H9 (cell line): ENCODE measurements around the gene THRB. TPM values are rescaled to one million over a fixed set of nuclear protein-coding genes. Genes with fewer than 3 reads are reported as not detected.

Source experiments
- DNase-seq: peaks from one replicate; pipeline ENCODE4 v3.0.0-alpha.2; 2017
- H2AFZ ChIP-seq: one replicate; pipeline ENCODE4 v1.6.1; 2013; ENCODE audit warnings: mild to moderate bottlenecking, low read length, control low read depth, moderate library complexity
- H2AK5ac ChIP-seq: 2 replicates; pipeline ENCODE4 v1.6.1; 2013; ENCODE audit warnings: low read length, control low read depth, mixed read lengths; ENCODE audit not compliant: insufficient read length
- H2BK120ac ChIP-seq: one replicate; pipeline ENCODE4 v1.6.1; 2013; ENCODE audit warnings: low read depth, mild to moderate bottlenecking, low read length, control low read depth, inconsistent platforms; ENCODE audit not compliant: poor library complexity, severe bottlenecking
- H2BK12ac ChIP-seq: 2 replicates; pipeline ENCODE4 v1.6.1; 2013; ENCODE audit warnings: low read length, control low read depth, mixed read lengths, low read depth; ENCODE audit not compliant: insufficient read length
- H2BK15ac ChIP-seq: 2 replicates; pipeline ENCODE4 v1.6.1; 2013; ENCODE audit warnings: low read depth, low read length, control low read depth
- H2BK20ac ChIP-seq: one replicate; pipeline ENCODE4 v1.6.1; 2013; ENCODE audit warnings: low read depth, mild to moderate bottlenecking, low read length, control low read depth, inconsistent platforms; ENCODE audit not compliant: poor library complexity, severe bottlenecking
- H2BK5ac ChIP-seq: 2 replicates; pipeline ENCODE4 v1.6.1; 2013; ENCODE audit warnings: low read length, control low read depth, mixed read lengths; ENCODE audit not compliant: insufficient read length
- H3K14ac ChIP-seq: 2 replicates; pipeline ENCODE4 v1.6.1; 2013; ENCODE audit warnings: low read length, control low read depth; ENCODE audit not compliant: insufficient read depth
- H3K18ac ChIP-seq: 2 replicates; pipeline ENCODE4 v1.6.1; 2013; ENCODE audit warnings: low read depth, mild to moderate bottlenecking, mixed read lengths, low read length, control low read depth; ENCODE audit not compliant: insufficient read length
- H3K23ac ChIP-seq: 2 replicates; pipeline ENCODE4 v1.6.1; 2013; ENCODE audit warnings: low read length, control low read depth, mixed read lengths, low read depth; ENCODE audit not compliant: insufficient read length
- H3K23me2 ChIP-seq: 2 replicates; pipeline ENCODE4 v1.6.1; 2013; ENCODE audit warnings: low read depth, mild to moderate bottlenecking, mixed read lengths, low read length, control low read depth; ENCODE audit not compliant: insufficient read length, poor library complexity, severe bottlenecking
- H3K27ac ChIP-seq: 2 replicates; pipeline ENCODE4 v1.5.1; 2013; ENCODE audit warnings: low read length, control low read depth, mixed read lengths, low read depth; ENCODE audit not compliant: insufficient read length
- H3K27me3 ChIP-seq: 2 replicates; pipeline ENCODE4 v1.6.1; 2013; ENCODE audit warnings: low read length, control low read depth, inconsistent platforms; ENCODE audit not compliant: insufficient read depth
- H3K4ac ChIP-seq: 2 replicates; pipeline ENCODE4 v1.6.1; 2013; ENCODE audit warnings: low read depth, mild to moderate bottlenecking, control low read depth, inconsistent platforms, low read length, moderate library complexity
- H3K4me1 ChIP-seq: 2 replicates; pipeline ENCODE4 v1.6.1; 2013; ENCODE audit warnings: low read length, control low read depth, inconsistent platforms; ENCODE audit not compliant: insufficient read depth
- H3K4me2 ChIP-seq: 2 replicates; pipeline ENCODE4 v1.6.1; 2013; ENCODE audit warnings: low read length, control low read depth, mixed read lengths; ENCODE audit not compliant: insufficient read length, insufficient read depth
- H3K56ac ChIP-seq: 2 replicates; pipeline ENCODE4 v1.6.1; 2013; ENCODE audit warnings: low read depth, mild to moderate bottlenecking, mixed read lengths, low read length, control low read depth; ENCODE audit not compliant: insufficient read length
- H3K79me1 ChIP-seq: 2 replicates; pipeline ENCODE4 v1.6.1; 2013; ENCODE audit warnings: low read depth, mild to moderate bottlenecking, moderate library complexity, low read length, control low read depth, inconsistent platforms; ENCODE audit not compliant: insufficient read depth, poor library complexity, severe bottlenecking
- H3K79me2 ChIP-seq: 2 replicates; pipeline ENCODE4 v1.6.1; 2013; ENCODE audit warnings: low read length, control low read depth, inconsistent platforms; ENCODE audit not compliant: insufficient read depth
- H3K9ac ChIP-seq: 2 replicates; pipeline ENCODE4 v1.6.1; 2013; ENCODE audit warnings: low read length, control low read depth, mixed read lengths; ENCODE audit not compliant: insufficient read length; ENCODE audit errors: extremely low read depth
- H3K9me3 ChIP-seq: one replicate; pipeline ENCODE4 v1.6.1; 2013; ENCODE audit warnings: low read depth, low read length, inconsistent platforms; ENCODE audit not compliant: control insufficient read depth
- H3T11ph ChIP-seq: one replicate; pipeline ENCODE4 v1.6.1; 2013; ENCODE audit warnings: mild to moderate bottlenecking, low read length, control low read depth, inconsistent platforms
- H4K20me1 ChIP-seq: one replicate; pipeline ENCODE4 v1.6.1; 2013; ENCODE audit not compliant: control insufficient read depth, insufficient read length, insufficient read depth
- H4K5ac ChIP-seq: 2 replicates; pipeline ENCODE4 v1.6.1; 2013; ENCODE audit warnings: low read depth, mild to moderate bottlenecking, mixed read lengths, low read length, control low read depth; ENCODE audit not compliant: insufficient read length
- H4K8ac ChIP-seq: replicated peaks from 2 replicates; pipeline ENCODE4 v1.6.1; 2013; ENCODE audit warnings: low read length, control low read depth, mixed read lengths, low read depth; ENCODE audit not compliant: insufficient read length
- H4K91ac ChIP-seq: 2 replicates; pipeline ENCODE4 v1.6.1; 2013; ENCODE audit warnings: low read depth, mild to moderate bottlenecking, moderate library complexity, mixed read lengths, low read length, control low read depth; ENCODE audit not compliant: insufficient read length
- H3K27ac Mint-ChIP-seq, 3 experiments: 2 replicates in 2 of 3; 3 replicates in 1 of 3; pipeline ENCODE4 v1.8.0; 2020 to 2021; ENCODE audit warnings: mixed read lengths in 3 of 3, mild to moderate bottlenecking in 1 of 3, moderate library complexity in 1 of 3
- H3K27me3 Mint-ChIP-seq: 2 replicates; pipeline ENCODE4 v1.8.0; 2021; ENCODE audit warnings: low read depth, mild to moderate bottlenecking, moderate library complexity, mixed read lengths
- H3K36me3 Mint-ChIP-seq, 3 experiments: 2 replicates in 2 of 3; 3 replicates in 1 of 3; pipeline ENCODE4 v1.8.0; 2020 to 2021; ENCODE audit warnings: low read depth in 3 of 3, mixed read lengths in 3 of 3; ENCODE audit not compliant: insufficient read depth in 1 of 3
- H3K4me1 Mint-ChIP-seq, 2 experiments: 2 replicates each; pipeline ENCODE4 v1.8.0; 2020; ENCODE audit warnings: mixed read lengths in 2 of 2
- H3K4me3 Mint-ChIP-seq, 2 experiments: 2 replicates in 1 of 2; 3 replicates in 1 of 2; pipeline ENCODE4 v1.8.0; 2020 to 2021; ENCODE audit warnings: mild to moderate bottlenecking in 2 of 2, mixed read lengths in 2 of 2, moderate library complexity in 1 of 2
- H3K9me3 Mint-ChIP-seq, 2 experiments: 2 replicates in 1 of 2; 3 replicates in 1 of 2; pipeline ENCODE4 v1.8.0; 2020; ENCODE audit warnings: mild to moderate bottlenecking in 2 of 2, mixed read lengths in 2 of 2, moderate library complexity in 1 of 2
- WGBS: extraction: QIAGEN DNeasy Blood & Tissue Kit; methylation state at CpG from one replicate; pipeline ENCODE4 v1.1.7; 2013; ENCODE audit warnings: missing lambda C conversion rate, low lambda C conversion rate, mixed read lengths; ENCODE audit not compliant: insufficient read length; ENCODE audit errors: extremely low coverage; 5-methylcytosine and 5-hydroxymethylcytosine counted together
- total RNA-seq: library from RNA; stranded (reverse); gene quantifications from 2 replicates; pipeline ENCODE4 v1.2.1, GENCODE V29; 2021
- TF ChIP-seq, protein P1 (sequence below): fragments of 200-600 bp; sonication (generic); conservative IDR thresholded peaks from 3 replicates; pipeline ENCODE4 v1.8.0; 2021; ENCODE audit warnings: antibody characterized with exemption, mild to moderate bottlenecking

THRB gene
- total RNA-seq, 1 experiment from 2014 or later, result 8.6 TPM

DNA sequence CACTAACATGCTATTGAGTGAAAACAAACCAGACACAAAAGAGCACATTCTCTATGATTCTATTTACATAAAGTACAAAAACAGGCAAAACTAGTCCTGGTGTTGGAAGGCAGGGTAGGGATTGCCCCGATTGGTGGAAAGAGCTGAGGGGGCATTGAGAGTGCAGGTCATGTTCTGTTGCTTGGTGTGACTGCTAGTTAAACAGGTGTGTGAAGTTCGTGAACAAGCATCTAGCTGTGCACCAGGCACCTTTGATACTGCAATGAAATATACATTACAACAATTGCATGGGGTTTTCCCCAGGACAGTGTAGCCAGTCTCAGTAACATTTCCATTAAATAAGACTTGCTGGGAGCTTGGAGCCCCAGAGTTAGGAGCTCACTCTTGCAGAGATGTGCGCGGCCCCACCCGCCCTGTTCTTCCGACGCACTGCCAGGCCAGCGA is 26.3 kb upstream of the THRB start:
- peaks cover 93% of the 10 kb centered on the region for H3K27me3 Mint-ChIP-seq
- H3K9ac ChIP-seq, result no peak overlapping the region
- no CpG with 5 or more reads among the region's 8 CpGs for WGBS

More for the DNA sequence above, 26.3 kb upstream of the THRB start:
- TF ChIP-seq, protein P1, sequence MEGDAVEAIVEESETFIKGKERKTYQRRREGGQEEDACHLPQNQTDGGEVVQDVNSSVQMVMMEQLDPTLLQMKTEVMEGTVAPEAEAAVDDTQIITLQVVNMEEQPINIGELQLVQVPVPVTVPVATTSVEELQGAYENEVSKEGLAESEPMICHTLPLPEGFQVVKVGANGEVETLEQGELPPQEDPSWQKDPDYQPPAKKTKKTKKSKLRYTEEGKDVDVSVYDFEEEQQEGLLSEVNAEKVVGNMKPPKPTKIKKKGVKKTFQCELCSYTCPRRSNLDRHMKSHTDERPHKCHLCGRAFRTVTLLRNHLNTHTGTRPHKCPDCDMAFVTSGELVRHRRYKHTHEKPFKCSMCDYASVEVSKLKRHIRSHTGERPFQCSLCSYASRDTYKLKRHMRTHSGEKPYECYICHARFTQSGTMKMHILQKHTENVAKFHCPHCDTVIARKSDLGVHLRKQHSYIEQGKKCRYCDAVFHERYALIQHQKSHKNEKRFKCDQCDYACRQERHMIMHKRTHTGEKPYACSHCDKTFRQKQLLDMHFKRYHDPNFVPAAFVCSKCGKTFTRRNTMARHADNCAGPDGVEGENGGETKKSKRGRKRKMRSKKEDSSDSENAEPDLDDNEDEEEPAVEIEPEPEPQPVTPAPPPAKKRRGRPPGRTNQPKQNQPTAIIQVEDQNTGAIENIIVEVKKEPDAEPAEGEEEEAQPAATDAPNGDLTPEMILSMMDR, result no peak
- H4K20me1 ChIP-seq, result no peaks in the 10 kb centered on the region
- H4K8ac ChIP-seq, result no peak overlapping the region
- no peak overlapping the region for H3K23ac ChIP-seq
- H3K14ac ChIP-seq, result no peak overlapping the region
- H3K4ac ChIP-seq, result no peak overlapping the region
- Mint-ChIP-seq H3K27ac (no peak overlapping the region), H3K36me3 (no peaks in the 10 kb centered on the region), H3K4me1 (peaks cover 32% of the 10 kb centered on the region in 2 experiments), H3K4me3 (peak overlapping the region; percentile 61 to 73), H3K9me3 (no peaks in the 10 kb centered on the region; a peak in 1 of 5 replicates)
- H3T11ph ChIP-seq, result no peak overlapping the region
- no peaks in the 10 kb centered on the region for H3K9me3 ChIP-seq
- peaks cover 8% of the 10 kb centered on the region; the same call in 1 of the 2 replicates for H3K4me1 ChIP-seq
- H3K79me1 ChIP-seq, result no peaks in the 10 kb centered on the region
- no peak overlapping the region for H4K5ac ChIP-seq
- no peak overlapping the region for H2AK5ac ChIP-seq
- H3K27me3 ChIP-seq, result peaks cover 26% of the 10 kb centered on the region
- H3K56ac ChIP-seq, result no peak overlapping the region
- H3K79me2 ChIP-seq, result no peaks in the 10 kb centered on the region
- no peak overlapping the region for H2BK12ac ChIP-seq
- no peak overlapping the region for H2BK5ac ChIP-seq
- H3K23me2 ChIP-seq, result peaks cover 11% of the 10 kb centered on the region
- H3K4me2 ChIP-seq, result peak overlapping the region; percentile 65
- no peak overlapping the region for H2BK15ac ChIP-seq
- H3K27ac ChIP-seq, result no peak overlapping the region
- H4K91ac ChIP-seq, result no peak overlapping the region
- no peak overlapping the region for H2BK120ac ChIP-seq
- no peak overlapping the region for H2BK20ac ChIP-seq
- H2AFZ ChIP-seq, result no peak overlapping the region
- no peak for DNase-seq
- no peak overlapping the region for H3K18ac ChIP-seq
